Measurements from ENCODE around the gene CTCF. TPM values are rescaled to one million over a fixed set of nuclear protein-coding genes. Genes with fewer than 3 reads are reported as not detected.

Gene CTCF
- total and polyA plus RNA-seq, 10 of the 15 experiments (the other 5 are each of a cell fraction or from before 2014, with no cell fraction given): 9.1 to 55.0 (median 41.8) TPM

- Histone ChIP-seq H3K4me3 (peak overlapping the region; percentile 90; the same call in 1 of the 2 replicates), H3K36me3 (ENCODE audit: control insufficient read depth in 2 of 2, insufficient read depth in 2 of 2, low read length in 1 of 2) (no peaks in the 10 kb centered on the region), H4K20me1 (ENCODE audit: control insufficient read depth, insufficient read depth) (no peaks in the 10 kb centered on the region), H3K4me1 (ENCODE audit: control insufficient read depth, insufficient read depth, low read length) (peaks cover 34% of the 10 kb centered on the region), H2AFZ (ENCODE audit: control insufficient read depth, low read depth, low read length) (peak overlapping the region; percentile 50), H3K4me2 (ENCODE audit: control insufficient read depth, insufficient read depth) (peak overlapping the region; percentile 96), H3K9me3 (replicated peaks; ENCODE audit: control insufficient read depth, insufficient read depth, low read length) (no peaks in the 10 kb centered on the region), H3K27me3 (replicated peaks in 1 of 2; ENCODE audit: control insufficient read depth in 2 of 2, insufficient read depth in 2 of 2, low read length in 1 of 2) (no peaks in the 10 kb centered on the region), H3K27ac (ENCODE audit: control insufficient read depth, insufficient read depth) (peak overlapping the region; percentile 22; the same call in 1 of the 2 replicates), H3K79me2 (ENCODE audit: control insufficient read depth, insufficient read depth, low read length) (no peaks in the 10 kb centered on the region; the same call in 1 of the 2 replicates), H3K9ac (ENCODE audit: control insufficient read depth, insufficient read depth, low read length) (peak overlapping the region; percentile 61)
- no TSS peak for BruUV-seq (replicated peaks)
- FAIRE-seq (no peak), DNase-seq (ENCODE audit: low read depth, low spot score) (no peak), ATAC-seq (peak; percentile 66)
- ChIA-PET CTCF (interaction anchor here (0.8 to 11.3 kb wide), 12 partner anchors 8 to 139 kb away, joined by 3 to 131 read pairs (median 4); partner anchors contain the start of genes ACD, ATP6V0D1, CARMIL2 and CTCF), SMC1A (ENCODE audit: uncharacterized antibody, unreplicated experiment) (interaction anchor here (0.6 to 4.3 kb wide), 6 partner anchors 9 to 114 kb away, joined by 3 to 27 read pairs (median 4); partner anchors contain the start of gene CTCF), POLR2A (interaction anchor here (0.6 to 5.7 kb wide), 10 partner anchors 9 to 134 kb away, joined by 3 to 56 read pairs (median 4); partner anchors contain the start of genes ACD and CTCF), RAD21 (ENCODE audit: unreplicated experiment) (interaction anchor here (0.9 to 2.2 kb wide), 7 partner anchors 9 to 115 kb away, joined by 3 to 25 read pairs (median 7); partner anchors contain the start of genes ATP6V0D1 and CARMIL2)
- intact Hi-C loops (cut with micrococcal nuclease; ENCODE audit: unreplicated experiment) (no loop called here), in situ Hi-C loops (cut with MboI) (no loop called here)
- WGBS (ENCODE audit: insufficient coverage, insufficient replicate concordance, low lambda C conversion rate, missing lambda C conversion rate): 10% methylated on average over 19 of the region's 48 CpGs
- peak; percentile 13; the same call in 1 of the 2 replicates for TF ChIP-seq RUNX3 (IDR thresholded peaks at IDR 0.05; ENCODE audit: low read length)
- peak; percentile 76 for TF ChIP-seq MEF2B (IDR thresholded peaks at IDR 0.05; ENCODE audit: partially characterized antibody, poor library complexity, severe bottlenecking)
- peak; percentile 49; the same call in 1 of the 2 replicates for TF ChIP-seq NKRF (conservative IDR thresholded peaks at IDR 0.05)
- TF ChIP-seq MAX (IDR thresholded peaks at IDR 0.05; ENCODE audit: low read depth, low read length): 0 out of 2 replicates have a peak, but pooled peaks have one; percentile 30
- no peak for TF ChIP-seq TBL1XR1 (IDR thresholded peaks at IDR 0.05; ENCODE audit: low read depth, low read length)
- 0 out of 2 replicates have a peak, but pooled peaks have one; percentile 26 for TF ChIP-seq BCL11A (IDR thresholded peaks at IDR 0.05; ENCODE audit: low read depth, low read length)
- TF ChIP-seq, protein P1, sequence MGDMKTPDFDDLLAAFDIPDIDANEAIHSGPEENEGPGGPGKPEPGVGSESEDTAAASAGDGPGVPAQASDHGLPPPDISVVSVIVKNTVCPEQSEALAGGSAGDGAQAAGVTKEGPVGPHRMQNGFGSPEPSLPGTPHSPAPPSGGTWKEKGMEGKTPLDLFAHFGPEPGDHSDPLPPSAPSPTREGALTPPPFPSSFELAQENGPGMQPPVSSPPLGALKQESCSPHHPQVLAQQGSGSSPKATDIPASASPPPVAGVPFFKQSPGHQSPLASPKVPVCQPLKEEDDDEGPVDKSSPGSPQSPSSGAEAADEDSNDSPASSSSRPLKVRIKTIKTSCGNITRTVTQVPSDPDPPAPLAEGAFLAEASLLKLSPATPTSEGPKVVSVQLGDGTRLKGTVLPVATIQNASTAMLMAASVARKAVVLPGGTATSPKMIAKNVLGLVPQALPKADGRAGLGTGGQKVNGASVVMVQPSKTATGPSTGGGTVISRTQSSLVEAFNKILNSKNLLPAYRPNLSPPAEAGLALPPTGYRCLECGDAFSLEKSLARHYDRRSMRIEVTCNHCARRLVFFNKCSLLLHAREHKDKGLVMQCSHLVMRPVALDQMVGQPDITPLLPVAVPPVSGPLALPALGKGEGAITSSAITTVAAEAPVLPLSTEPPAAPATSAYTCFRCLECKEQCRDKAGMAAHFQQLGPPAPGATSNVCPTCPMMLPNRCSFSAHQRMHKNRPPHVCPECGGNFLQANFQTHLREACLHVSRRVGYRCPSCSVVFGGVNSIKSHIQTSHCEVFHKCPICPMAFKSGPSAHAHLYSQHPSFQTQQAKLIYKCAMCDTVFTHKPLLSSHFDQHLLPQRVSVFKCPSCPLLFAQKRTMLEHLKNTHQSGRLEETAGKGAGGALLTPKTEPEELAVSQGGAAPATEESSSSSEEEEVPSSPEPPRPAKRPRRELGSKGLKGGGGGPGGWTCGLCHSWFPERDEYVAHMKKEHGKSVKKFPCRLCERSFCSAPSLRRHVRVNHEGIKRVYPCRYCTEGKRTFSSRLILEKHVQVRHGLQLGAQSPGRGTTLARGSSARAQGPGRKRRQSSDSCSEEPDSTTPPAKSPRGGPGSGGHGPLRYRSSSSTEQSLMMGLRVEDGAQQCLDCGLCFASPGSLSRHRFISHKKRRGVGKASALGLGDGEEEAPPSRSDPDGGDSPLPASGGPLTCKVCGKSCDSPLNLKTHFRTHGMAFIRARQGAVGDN (IDR thresholded peaks at IDR 0.05): peak; percentile 64; the same call in 1 of the 2 replicates
- no peak; a peak in 1 of 4 replicates for TF ChIP-seq IKZF2 (IDR thresholded peaks at IDR 0.05)
- TF ChIP-seq SUZ12 (IDR thresholded peaks at IDR 0.05; ENCODE audit: unreplicated experiment): no peak
- TF ChIP-seq EP300 (IDR thresholded peaks at IDR 0.05; ENCODE audit: borderline replicate concordance in 1 of 2, control insufficient read depth in 1 of 2, low read depth in 2 of 2, low read length in 2 of 2): 0 out of 4 replicates have a peak, but pooled peaks of 1 of the 2 experiments have one; percentile 5
- no peak for TF ChIP-seq SREBF1 (IDR thresholded peaks at IDR 0.05; ENCODE audit: low read length)
- 0 out of 2 replicates have a peak, but pooled peaks have one; percentile 49 for TF ChIP-seq RELB (IDR thresholded peaks at IDR 0.05; ENCODE audit: low read depth)
Observed at GRCh38 chr16:67530013-67530939, 32.0 kb upstream of the CTCF start.
